Fibroblast of villous mesenchyme (primary cell): ENCODE results near the gene HCAR2. TPM values are rescaled to one million over a fixed set of nuclear protein-coding genes. Genes with fewer than 3 reads are reported as not detected.
"Not testable (repeated sequence)": the region's sequence is repeated elsewhere in the genome, so short reads cannot be mapped to it uniquely, and the experiment has no call there.

Experiments used
- DNase-seq: peaks from one replicate; pipeline ENCODE4 v3.0.0-alpha.2; 2010; ENCODE audit warnings: low read depth
- H3K4me3 ChIP-seq: 2 replicates; pipeline ENCODE4 v1.5.1; 2011; ENCODE audit warnings: low read depth, mild to moderate bottlenecking, low read length
- total RNA-seq: library from RNA; depleted of rRNA; stranded (reverse); fragments of >200 nt; gene quantifications from 2 replicates; pipeline ENCODE4 v1.2.3, GENCODE V29; 2012
- TF ChIP-seq, protein P1 (sequence below): IDR thresholded peaks from 2 replicates; pipeline ENCODE4 v1.5.1; 2012; ENCODE audit warnings: low read depth, mild to moderate bottlenecking, low read length; ENCODE audit not compliant: insufficient read depth

The HCAR2 gene
- total RNA-seq, 1 donor, result under 0.01 TPM

DNA sequence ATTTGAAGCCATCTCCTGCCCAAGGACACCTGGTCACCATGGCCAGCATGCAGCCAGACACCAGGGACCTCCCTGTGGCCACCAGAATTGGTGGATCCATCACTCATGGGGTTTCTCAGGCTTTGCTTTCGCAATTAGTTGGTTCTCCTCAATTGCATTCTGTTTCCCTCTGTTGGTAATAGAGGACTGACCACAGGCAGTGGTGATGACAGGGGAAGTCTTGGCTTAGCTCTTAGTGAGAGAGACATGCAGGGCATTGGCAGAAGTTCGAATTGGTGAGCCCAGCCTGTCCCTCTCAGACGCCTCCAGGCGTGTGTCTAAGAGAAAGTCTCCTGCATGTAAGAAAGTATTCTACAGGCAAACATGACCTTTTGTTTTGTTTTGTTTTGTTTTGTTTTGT is 21.3 kb downstream of the HCAR2 start:
- TF ChIP-seq, protein P1, sequence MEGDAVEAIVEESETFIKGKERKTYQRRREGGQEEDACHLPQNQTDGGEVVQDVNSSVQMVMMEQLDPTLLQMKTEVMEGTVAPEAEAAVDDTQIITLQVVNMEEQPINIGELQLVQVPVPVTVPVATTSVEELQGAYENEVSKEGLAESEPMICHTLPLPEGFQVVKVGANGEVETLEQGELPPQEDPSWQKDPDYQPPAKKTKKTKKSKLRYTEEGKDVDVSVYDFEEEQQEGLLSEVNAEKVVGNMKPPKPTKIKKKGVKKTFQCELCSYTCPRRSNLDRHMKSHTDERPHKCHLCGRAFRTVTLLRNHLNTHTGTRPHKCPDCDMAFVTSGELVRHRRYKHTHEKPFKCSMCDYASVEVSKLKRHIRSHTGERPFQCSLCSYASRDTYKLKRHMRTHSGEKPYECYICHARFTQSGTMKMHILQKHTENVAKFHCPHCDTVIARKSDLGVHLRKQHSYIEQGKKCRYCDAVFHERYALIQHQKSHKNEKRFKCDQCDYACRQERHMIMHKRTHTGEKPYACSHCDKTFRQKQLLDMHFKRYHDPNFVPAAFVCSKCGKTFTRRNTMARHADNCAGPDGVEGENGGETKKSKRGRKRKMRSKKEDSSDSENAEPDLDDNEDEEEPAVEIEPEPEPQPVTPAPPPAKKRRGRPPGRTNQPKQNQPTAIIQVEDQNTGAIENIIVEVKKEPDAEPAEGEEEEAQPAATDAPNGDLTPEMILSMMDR, result no peak
- peak; percentile 76 for DNase-seq
- no peak overlapping the region for H3K4me3 ChIP-seq

GRCh38 chr12:122680989-122681388 is 22.2 kb downstream of the HCAR2 start:
- H3K4me3 ChIP-seq, DNase-seq: not testable (repeated sequence)

- DNase-seq, result not testable (repeated sequence)
These were observed 26.4 kb downstream of the HCAR2 start for GRCh38 chr12:122676781-122677180.

GRCh38 chr12:122676015-122676414 is 27.1 kb downstream of the HCAR2 start:
- H3K4me3 ChIP-seq, DNase-seq: not testable (repeated sequence)

More at GRCh38 chr12:122676781-122677180, 26.4 kb downstream of the HCAR2 start:
- not testable (repeated sequence) for H3K4me3 ChIP-seq

- TF ChIP-seq, protein P1, result no peak
- DNase-seq, result no peak
- H3K4me3 ChIP-seq, result no peak overlapping the region
These were observed 30.6 kb downstream of the HCAR2 start for GRCh38 chr12:122672515-122672914.

DNA sequence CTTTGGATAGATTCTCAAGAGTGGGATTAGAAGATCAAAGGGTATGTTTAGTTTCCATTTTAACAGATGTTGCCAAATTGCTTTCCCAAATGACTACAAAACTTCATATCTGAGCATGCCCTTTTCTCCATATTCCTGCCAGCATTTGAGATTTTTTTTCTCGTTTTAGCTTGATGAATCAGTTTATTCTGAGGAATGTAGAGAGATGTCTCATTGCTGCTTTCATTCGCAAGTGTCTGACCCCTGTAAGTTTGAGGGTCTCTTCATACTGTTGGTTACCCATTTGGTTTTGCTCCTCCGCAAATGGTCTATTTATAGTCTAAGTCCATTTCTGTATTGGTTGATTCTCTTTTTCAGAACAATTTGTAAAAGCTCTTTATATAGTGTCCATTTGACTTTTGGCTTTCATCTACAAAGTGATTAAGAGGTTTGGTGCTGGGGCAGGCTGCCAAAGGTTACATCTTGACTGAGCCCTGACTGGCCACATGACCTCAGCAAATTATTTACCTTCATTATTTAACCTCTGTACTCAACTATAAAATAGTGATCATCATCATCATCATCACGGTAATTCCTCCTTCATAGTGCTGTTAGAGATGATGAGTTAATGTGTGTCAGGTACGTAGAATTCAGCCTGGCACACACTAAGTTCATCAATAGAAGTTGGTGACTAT is 33.6 kb downstream of the HCAR2 start:
- DNase-seq, result peak; percentile 70
- TF ChIP-seq, protein P1, result no peak
- no peak overlapping the region for H3K4me3 ChIP-seq

GRCh38 chr12:122668268-122668667 is 34.9 kb downstream of the HCAR2 start:
- TF ChIP-seq, protein P1, result no peak
- no peak for DNase-seq
- H3K4me3 ChIP-seq, result no peak overlapping the region

- no peak overlapping the region for H3K4me3 ChIP-seq
- DNase-seq, result no peak
- TF ChIP-seq, protein P1, result no peak
These were observed 37.4 kb downstream of the HCAR2 start for GRCh38 chr12:122665759-122666158.
